GM18498 (cell line): ENCODE data around the gene UBR3.
"Not testable (repeated sequence)": the region's sequence is repeated elsewhere in the genome, so short reads cannot be mapped to it uniquely, and the experiment has no call there.

Experiments
- ATAC-seq: cut with Tn5 transposase; IDR thresholded peaks from one replicate; pipeline ENCODE4 v1.9.1; 2021; ENCODE audit warnings: mild to moderate bottlenecking, moderate library complexity; ENCODE audit not compliant: unreplicated experiment

UBR3 gene

DNA sequence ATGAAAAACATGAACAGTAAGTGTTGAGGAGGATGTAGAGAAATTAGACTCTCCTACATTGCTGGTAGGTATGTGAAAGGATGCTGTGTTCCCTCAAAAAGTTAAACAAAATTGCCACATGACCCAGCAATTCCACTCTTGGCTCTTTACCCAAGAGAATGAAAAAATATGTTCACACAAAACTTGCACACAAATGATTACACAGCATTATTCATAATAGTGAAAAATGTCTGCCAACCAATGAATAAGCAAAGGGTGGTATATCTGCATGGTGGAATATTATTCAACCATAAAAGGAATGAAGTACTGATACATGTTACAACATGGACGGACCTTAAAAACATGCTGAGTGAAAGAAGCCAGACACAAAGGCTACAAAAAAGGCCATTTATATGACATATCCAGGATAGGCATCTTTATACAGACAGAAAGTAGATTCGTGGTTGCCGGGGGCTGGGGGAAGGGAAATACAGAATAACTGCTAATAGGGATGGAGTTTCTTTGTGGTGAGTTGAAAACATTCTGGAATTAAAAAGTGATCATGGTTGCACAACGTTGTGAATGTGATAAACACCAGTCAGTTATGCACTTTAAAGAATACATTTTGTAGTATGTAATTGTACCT lies 265.3 kb downstream of the UBR3 start:
- no peak for ATAC-seq

DNA sequence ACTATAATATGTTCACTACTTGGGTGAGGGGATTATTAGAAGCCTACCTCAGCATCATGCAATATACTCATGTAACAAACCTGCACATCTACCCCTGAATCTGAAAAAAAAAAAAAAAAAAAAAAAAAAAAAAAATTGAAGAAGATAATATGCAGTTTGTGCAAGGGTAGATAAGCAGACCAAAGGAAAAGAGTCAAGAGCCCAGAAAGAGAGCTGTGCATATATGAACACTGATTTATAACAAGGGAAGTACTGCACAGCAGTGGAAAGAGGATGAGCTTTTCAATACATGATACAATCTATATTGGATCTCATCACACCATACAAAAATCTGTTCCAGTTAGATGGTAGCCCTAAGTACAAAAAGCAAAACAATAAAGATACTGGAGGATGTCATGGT lies 268.1 kb downstream of the UBR3 start:
- no peak for ATAC-seq

DNA sequence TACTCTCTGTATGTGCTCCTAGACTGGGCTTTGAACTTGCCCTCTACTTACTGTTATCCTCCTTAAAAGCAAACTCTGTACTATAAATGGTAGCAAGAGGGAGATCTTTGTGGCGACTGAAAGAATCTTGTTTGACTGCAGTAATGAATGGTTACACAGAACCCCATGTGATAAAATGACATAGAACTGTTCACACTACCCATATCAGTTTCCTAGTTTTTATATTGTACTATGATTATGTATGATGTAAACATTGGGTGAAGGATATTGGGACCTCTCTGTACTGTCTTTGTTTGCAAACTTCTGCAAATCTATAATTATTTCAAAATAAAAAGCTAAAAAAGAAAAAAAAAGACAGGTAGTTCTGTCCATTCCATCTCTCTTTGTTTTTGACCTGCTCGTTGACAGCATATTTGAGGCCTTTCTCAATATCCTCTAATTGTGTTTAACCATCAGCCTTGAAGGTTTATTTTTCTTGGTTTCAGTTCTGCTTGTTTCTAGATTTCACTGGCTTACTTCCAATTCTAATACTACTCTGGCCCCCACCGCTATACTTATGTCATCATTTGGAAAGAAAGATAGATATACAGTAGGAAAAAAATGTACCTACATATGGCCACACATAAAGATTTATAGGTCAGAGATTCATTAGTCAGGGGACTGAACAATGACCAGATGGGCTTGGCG lies 271.5 kb downstream of the UBR3 start:
- no peak for ATAC-seq

GRCh38 chr2:170101789-170102188 lies 274.5 kb downstream of the UBR3 start:
- no peak for ATAC-seq

DNA sequence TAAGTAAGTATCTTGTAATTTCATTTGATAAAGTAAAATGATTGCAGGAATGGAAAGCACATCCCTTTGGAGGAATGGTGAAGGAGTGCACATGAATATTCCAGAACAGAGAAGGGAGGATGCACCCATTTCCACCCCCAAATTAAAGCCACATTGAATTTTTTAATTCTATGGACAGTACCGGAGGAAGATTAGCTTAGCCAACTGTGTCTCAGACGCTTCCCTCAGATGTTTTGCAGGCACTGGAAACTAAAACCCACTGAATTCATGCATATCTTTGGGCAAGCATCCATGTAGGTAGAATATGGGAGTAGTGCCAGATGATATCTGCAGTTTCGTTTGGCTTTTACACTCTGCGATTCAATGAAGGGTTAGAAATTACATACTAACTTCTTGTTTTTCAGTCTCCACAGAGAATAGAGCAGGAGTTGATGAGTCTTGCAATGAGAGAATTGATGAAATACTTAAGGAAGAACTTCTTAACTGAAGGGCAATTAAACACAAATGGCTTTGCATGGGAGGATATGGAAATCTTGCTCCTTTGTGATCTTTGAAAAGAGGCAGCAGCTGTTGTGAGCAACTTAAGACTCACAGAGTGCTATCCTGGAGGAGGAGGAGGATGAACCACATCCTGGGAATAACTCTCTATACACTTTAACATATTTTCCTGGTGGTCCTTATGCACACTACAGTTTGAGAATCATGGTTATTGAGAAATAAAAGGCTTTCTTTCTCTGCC lies 279.0 kb downstream of the UBR3 start:
- no peak for ATAC-seq

DNA sequence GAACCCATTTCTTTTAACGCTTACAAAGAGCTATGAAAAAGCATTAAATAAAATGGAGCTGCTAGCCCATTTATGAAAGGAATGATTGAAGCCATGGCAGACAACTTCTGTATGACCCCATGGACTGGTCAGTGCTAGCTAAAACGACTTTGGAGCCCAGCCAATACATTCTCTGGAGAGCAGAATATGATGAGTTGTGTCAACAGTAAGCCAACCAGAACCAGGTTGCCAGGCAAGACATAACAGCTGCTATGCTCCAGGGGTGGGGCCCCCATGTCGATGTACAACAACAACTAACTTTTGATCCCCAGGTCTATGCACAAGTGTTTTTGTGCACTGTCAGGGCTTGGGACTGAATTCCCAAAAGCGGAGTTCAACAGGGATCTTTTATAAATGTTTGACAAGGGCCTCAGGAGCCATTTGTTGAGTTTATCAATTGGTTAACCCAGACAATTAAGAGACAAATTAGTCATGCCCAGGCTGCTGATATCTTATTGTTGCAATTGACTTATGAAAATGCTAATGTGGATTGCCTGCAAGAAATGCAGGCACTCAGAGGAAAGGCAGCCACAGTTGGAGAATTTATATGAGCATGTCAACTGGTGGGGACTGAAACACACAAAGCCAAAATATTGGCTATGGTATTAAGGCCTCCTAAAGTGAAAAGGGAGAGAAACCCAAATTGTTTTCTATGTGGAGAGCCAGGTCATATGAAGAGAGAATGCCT lies 286.1 kb downstream of the UBR3 start:
- ATAC-seq: no peak

DNA sequence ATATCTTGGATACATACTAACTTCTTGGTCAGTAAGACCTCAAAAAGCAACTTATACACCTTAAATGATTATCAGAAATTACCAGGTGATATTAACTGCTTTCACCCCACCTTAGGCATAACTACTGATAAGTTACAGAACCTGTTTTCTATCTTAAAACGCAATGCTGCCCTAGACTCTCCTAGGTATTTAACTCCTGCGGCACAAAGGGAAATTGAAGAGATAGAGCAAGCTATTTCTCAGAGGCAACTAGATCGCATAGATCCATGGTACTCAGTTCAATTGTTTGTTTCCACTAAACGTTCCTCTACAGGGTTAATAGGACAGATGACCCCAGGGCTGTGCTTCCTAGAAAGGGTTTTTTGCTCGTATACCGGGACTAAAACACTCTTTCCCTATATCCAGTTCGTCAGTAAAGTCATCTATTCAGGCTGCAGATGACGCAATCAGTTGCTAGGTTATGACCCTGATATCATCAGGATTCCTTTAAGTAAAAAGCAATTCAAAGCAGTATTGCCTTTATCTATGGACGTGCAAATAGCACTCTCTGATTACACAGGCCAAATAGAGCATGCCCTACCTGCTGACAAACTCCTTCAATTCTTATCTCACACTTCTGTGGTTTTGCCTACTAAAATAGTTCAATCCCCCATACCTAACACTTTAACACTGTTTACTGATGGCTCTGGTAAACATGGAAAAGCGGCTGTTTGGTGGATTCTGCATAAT lies 288.4 kb downstream of the UBR3 start:
- no peak for ATAC-seq

DNA sequence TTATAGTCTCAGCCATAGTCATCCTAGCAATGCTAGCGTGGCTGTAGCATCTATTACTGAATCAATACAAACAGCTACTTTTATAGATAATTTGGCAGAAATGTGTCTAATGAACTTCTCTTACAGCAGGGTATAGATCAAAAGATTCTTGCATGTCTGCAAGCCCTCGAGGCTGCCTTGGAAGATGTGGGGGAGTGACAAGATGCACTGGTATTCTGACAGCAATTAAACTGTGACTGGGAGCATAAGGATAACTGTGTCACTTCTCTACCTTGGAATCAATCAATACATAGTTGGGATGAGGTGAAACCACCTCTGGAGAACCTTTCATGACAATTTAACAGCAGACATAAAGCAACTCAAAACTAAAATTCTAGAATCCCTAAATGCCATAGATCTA lies 291.4 kb downstream of the UBR3 start:
- ATAC-seq: no peak

GRCh38 chr2:170119326-170119725 lies 292.1 kb downstream of the UBR3 start:
- ATAC-seq: not testable (repeated sequence)

DNA sequence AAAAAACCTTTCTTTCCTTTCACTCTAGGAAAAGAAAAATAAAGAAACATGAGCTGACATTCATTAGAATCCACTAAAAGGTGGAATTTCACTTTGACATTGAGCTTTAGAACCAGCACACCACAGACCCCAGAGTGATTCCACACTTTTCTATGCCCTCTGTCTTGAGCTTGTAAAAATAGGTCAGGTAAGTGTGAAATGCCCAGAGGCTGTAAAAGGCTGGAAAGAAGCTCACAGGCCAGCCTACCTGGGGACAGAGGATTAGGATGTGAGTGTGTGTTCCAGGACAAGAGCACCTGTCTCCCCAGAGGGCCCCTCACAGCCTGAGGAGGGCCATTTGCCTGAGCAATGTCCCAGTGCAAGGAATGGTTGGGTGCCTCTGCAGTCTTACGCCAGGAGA lies 294.4 kb downstream of the UBR3 start:
- ATAC-seq: no peak

DNA sequence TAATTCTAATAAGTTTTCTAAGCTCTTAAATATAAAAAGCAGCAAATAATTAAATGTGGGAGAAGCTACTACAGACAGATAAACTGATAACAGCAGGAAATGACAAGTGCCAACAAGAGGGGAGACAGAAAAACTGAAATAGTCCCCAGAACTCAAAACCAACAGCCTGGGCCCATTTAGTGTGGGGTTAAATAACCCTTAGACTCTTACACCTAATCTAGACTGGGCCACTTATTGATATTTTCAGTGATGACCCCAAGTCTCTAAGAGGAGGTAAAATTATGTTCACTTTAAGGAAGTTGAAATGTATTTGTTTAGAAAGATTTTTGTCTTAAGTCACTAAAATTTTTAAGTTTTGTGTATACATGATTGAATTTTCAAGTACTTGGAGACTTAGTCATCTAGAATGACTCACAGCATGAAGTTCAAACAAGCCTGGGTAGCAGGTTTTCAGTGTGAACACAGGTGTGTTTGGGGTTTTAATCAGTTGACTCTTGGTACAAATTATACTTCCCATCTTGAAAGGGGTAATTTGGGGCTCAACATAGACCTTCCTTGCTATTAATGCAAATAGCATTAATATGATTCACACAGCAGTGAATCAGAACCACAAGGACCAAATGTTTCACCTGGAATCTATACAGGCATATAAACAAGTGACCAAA lies 295.8 kb downstream of the UBR3 start:
- no peak for ATAC-seq

GRCh38 chr2:170123593-170123992 lies 296.3 kb downstream of the UBR3 start:
- ATAC-seq: no peak

GRCh38 chr2:170126138-170126728 lies 299.0 kb downstream of the UBR3 start:
- not testable (repeated sequence) for ATAC-seq
